HEK293 (cell line): ENCODE measurements around the gene SLC38A8.

Experiments
- ELK4 ChIP-seq: IDR thresholded peaks from 2 replicates; pipeline ENCODE4 v1.6.1; 2011; ENCODE audit warnings: mild to moderate bottlenecking, low read depth, low read length, borderline replicate concordance
- ZFP37 ChIP-seq: fragments of 450-650 bp; formaldehyde crosslinking; IDR thresholded peaks from 2 replicates; pipeline ENCODE4 v1.5.1; 2016; ENCODE audit warnings: missing biosample characterization, missing genetic modification characterization
- ZNF133 ChIP-seq: fragments of 450-650 bp; formaldehyde crosslinking; IDR thresholded peaks from 2 replicates; pipeline ENCODE4 v1.5.1; 2016; ENCODE audit warnings: missing biosample characterization, missing genetic modification characterization
- ZNF677 ChIP-seq: fragments of 450-650 bp; IDR thresholded peaks from 2 replicates; pipeline ENCODE4 v1.5.0; 2018; ENCODE audit warnings: missing biosample characterization, mild to moderate bottlenecking, missing genetic modification characterization, moderate library complexity
- ZNF704 ChIP-seq: fragments of 450-650 bp; formaldehyde crosslinking; IDR thresholded peaks from 2 replicates; pipeline ENCODE4 v1.5.1; 2016; ENCODE audit warnings: missing biosample characterization, missing genetic modification characterization
- ZNF747 ChIP-seq: fragments of 450-650 bp; formaldehyde crosslinking; IDR thresholded peaks from 2 replicates; pipeline ENCODE4 v1.5.1; 2016; ENCODE audit warnings: missing biosample characterization, missing genetic modification characterization
- ZNF768 ChIP-seq: fragments of 450-650 bp; formaldehyde crosslinking; IDR thresholded peaks from 2 replicates; pipeline ENCODE4 v1.5.1; 2018; ENCODE audit warnings: missing biosample characterization, mild to moderate bottlenecking, missing genetic modification characterization

- TF ChIP-seq ZNF768 (no peak), ZNF133 (no peak), ELK4 (no peak), ZNF677 (tag by site-specific recombination) (no peak), ZNF747 (tag by site-specific recombination) (no peak), ZNF704 (tag by site-specific recombination) (no peak), ZFP37 (tag by site-specific recombination) (no peak)
Observed at GRCh38 chr16:84041881-84042280, 714 bp downstream of the SLC38A8 start.
